GM06990 (cell line): ENCODE measurements around the gene TPT1.
"Not testable (repeated sequence)": the region's sequence is repeated elsewhere in the genome, so short reads cannot be mapped to it uniquely, and the experiment has no call there.

Experiments
- DNase-seq: peaks from one replicate; pipeline ENCODE4 v3.0.0-alpha.2; 2011; ENCODE audit not compliant: insufficient read length; ENCODE audit errors: extremely low read depth
- H3K27me3 ChIP-seq: replicated peaks from 2 replicates; pipeline ENCODE4 v1.6.0; 2011; ENCODE audit warnings: low read length; ENCODE audit not compliant: control insufficient read depth, insufficient read depth
- H3K36me3 ChIP-seq: 2 replicates; pipeline ENCODE4 v1.5.1; 2011; ENCODE audit warnings: low read length; ENCODE audit not compliant: control insufficient read depth, insufficient read depth
- H3K4me3 ChIP-seq: replicated peaks from 2 replicates; pipeline ENCODE4 v1.5.1; 2011; ENCODE audit warnings: low read depth, mild to moderate bottlenecking, control low read depth, low read length
- CTCF ChIP-seq: IDR thresholded peaks from 2 replicates; pipeline ENCODE4 v1.5.1; 2011; ENCODE audit warnings: low read length, control low read depth, mild to moderate bottlenecking, inconsistent platforms; ENCODE audit not compliant: insufficient read depth, poor library complexity, severe bottlenecking

Gene TPT1

DNA sequence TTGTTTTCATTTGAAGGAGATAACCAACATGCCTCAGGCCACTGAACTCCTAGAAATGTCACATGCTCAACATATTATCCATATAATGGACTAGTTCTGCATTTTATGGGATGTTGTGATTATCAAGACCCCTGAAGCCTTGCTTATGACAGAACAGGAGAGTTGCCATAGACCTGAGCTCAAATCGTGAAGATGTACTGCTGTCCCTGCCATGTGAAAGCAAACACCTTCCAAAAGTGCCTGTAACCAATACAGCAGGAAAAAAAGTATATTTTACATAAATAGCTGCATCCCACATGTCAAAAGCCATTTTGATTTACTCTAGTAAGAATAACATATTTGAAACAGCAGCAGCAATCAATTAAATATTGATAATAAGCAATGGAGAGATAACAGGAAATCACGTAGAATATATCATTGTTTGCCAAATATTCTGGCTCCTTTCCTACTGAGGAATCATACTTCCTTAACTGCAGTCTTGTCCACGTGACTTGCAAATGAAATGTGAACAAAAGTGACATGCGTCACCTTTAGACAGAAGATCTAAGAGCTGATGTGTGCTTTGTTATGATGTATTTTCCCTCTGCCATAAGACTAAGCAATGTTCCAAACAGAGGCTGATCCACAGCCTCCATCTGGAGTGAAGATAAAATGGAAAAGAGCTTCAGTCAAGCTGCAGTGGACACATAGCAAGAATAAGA lies 43.6 kb upstream of the TPT1 start:
- Histone ChIP-seq H3K27me3 (no peaks in the 10 kb centered on the region), H3K36me3 (no peaks in the 10 kb centered on the region; the same call in 1 of the 2 replicates)
- no peak for TF ChIP-seq CTCF

GRCh38 chr13:45382739-45383138 lies 41.8 kb upstream of the TPT1 start:
- H3K36me3 ChIP-seq, DNase-seq, H3K4me3 ChIP-seq, H3K27me3 ChIP-seq: not testable (repeated sequence)

More for the DNA sequence above, 43.6 kb upstream of the TPT1 start:
- no peak overlapping the region for H3K4me3 ChIP-seq
- no peak for DNase-seq

DNA sequence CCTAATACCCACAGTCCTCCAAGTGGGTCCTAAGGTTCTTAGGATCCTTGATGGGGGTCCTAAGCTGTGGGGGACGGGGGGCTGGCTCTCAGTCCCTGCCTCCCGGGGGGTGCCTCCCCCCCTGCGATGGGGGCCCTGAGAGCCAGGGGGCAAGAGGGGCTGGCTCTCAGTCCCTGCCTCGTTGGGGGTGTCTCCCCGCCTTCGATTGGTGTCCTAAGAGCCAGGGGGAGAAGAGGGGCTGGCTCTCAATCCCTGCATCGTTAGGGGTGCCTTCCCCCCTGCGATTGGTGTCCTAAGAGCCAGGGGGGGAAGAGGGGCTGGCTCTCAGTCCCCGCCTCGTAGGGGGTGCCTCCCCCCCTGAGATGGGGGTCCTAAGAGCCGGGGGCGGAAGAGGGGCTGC lies 40.2 kb upstream of the TPT1 start:
- no peak overlapping the region for H3K4me3 ChIP-seq
- DNase-seq = no peak
- H3K36me3 ChIP-seq = no peaks in the 10 kb centered on the region; the same call in 1 of the 2 replicates
- no peak for TF ChIP-seq CTCF
- no peaks in the 10 kb centered on the region for H3K27me3 ChIP-seq

GRCh38 chr13:45380708-45381107 lies 39.7 kb upstream of the TPT1 start:
- not testable (repeated sequence) for H3K27me3 ChIP-seq, DNase-seq, H3K36me3 ChIP-seq, H3K4me3 ChIP-seq

- not testable (repeated sequence) for H3K36me3 ChIP-seq, H3K4me3 ChIP-seq, DNase-seq, H3K27me3 ChIP-seq
These were observed 38.5 kb upstream of the TPT1 start for GRCh38 chr13:45379516-45379915.

DNA sequence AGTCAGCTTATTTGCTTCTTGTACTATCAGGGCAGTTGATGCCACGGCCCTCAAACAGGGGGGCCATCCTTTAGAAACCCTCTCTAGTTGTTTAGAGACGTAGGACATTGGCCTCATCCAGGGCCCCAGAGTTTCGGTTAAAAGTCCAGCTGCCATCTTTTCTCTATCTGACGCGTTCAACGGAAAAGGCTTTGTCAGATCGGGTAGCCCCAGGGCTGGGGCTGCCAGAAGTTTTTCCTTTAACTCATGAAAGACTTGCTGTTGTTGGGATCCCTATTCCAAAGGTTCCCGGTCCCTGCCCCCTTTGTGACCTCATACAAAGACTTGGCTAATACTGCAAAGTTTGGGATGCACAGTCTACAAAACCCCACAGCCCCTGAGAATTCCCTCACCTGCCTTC lies 37.8 kb upstream of the TPT1 start:
- not testable (repeated sequence) for H3K36me3 ChIP-seq, H3K27me3 ChIP-seq, H3K4me3 ChIP-seq, DNase-seq

DNA sequence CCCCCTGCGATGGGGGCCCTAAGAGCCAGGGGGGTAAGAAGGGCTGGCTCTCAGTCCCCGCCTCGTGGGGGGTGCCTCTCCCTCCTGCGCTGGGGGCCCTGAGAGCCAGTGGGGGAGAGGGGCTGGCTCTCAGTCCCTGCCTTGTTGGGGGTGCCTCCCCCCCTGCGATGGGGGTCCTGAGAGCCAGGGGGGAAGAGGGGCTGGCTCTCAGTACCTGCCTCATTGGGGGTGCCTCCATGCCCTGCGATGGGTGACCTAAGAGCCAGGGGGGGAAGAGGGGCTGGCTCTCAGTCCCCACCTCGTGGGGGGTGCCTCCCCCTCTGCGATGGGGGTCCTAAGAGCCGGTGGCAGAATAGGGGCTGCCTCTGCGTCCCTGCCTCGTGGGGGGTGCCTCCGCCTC lies 36.3 kb upstream of the TPT1 start:
- not testable (repeated sequence) for H3K36me3 ChIP-seq, H3K4me3 ChIP-seq, DNase-seq, H3K27me3 ChIP-seq

DNA sequence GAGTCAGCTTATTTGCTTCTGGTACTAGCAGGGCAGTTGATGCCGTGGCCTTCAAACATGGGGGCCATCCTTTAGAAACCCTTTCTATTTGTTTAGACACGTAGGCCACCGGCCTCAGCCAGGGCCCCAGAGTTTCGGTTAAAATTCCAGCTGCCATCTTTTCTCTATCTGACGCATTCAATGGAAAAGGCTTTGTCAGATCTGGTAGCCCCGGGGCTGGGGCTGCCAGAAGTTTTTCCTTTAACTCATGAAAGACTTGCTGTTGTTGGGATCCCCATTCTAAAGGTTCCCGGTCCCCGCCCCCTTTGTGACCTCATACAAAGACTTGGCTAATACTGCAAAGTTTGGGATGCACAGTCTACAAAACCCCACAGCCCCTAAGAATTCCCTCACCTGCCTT lies 35.7 kb upstream of the TPT1 start:
- not testable (repeated sequence) for H3K36me3 ChIP-seq, DNase-seq, H3K27me3 ChIP-seq, H3K4me3 ChIP-seq

GRCh38 chr13:45374917-45375316 lies 33.9 kb upstream of the TPT1 start:
- Histone ChIP-seq H3K36me3 (no peaks in the 10 kb centered on the region), H3K27me3 (no peaks in the 10 kb centered on the region), H3K4me3 (no peak overlapping the region)
- no peak for DNase-seq
- no peak for TF ChIP-seq CTCF
